Ishikawa (cell line): ENCODE measurements around the gene EPB41L5.

Experiments
- CEBPB ChIP-seq: IDR thresholded peaks from 2 replicates; pipeline ENCODE4 v1.6.1; 2012
- CREB1 ChIP-seq: IDR thresholded peaks from 2 replicates; pipeline ENCODE4 v1.6.1; 2012; ENCODE audit warnings: low read depth
- EGR1 ChIP-seq: IDR thresholded peaks from 2 replicates; pipeline ENCODE4 v1.6.1; 2012
- EP300 ChIP-seq: IDR thresholded peaks from 2 replicates; pipeline ENCODE4 v1.6.1; 2012; ENCODE audit warnings: borderline replicate concordance
- FOXM1 ChIP-seq: IDR thresholded peaks from 2 replicates; pipeline ENCODE4 v1.6.1; 2012; ENCODE audit warnings: low read depth, borderline replicate concordance
- MAX ChIP-seq: IDR thresholded peaks from 2 replicates; pipeline ENCODE4 v1.6.1; 2012
- NFIC ChIP-seq: IDR thresholded peaks from 2 replicates; pipeline ENCODE4 v1.6.1; 2012
- RAD21 ChIP-seq: IDR thresholded peaks from 2 replicates; pipeline ENCODE4 v1.6.1; 2012; ENCODE audit warnings: low read depth
- REST ChIP-seq: IDR thresholded peaks from 2 replicates; pipeline ENCODE4 v1.6.1; 2012; ENCODE audit warnings: low read depth, mild to moderate bottlenecking
- TAF1 ChIP-seq: IDR thresholded peaks from 2 replicates; pipeline ENCODE4 v1.6.1; 2012; ENCODE audit warnings: low read depth, mild to moderate bottlenecking
- TCF12 ChIP-seq: IDR thresholded peaks from 2 replicates; pipeline ENCODE4 v1.6.1; 2012; ENCODE audit warnings: low read depth
- YY1 ChIP-seq: IDR thresholded peaks from 2 replicates; pipeline ENCODE4 v1.6.1; 2012; ENCODE audit warnings: low read depth

GRCh38 chr2:120032297-120032696 is 19.4 kb downstream of the EPB41L5 start:
- TF ChIP-seq YY1 (no peak), EP300 (no peak), RAD21 (no peak), REST (no peak), NFIC (no peak), MAX (no peak), CREB1 (no peak), EGR1 (no peak), TAF1 (no peak), CEBPB (no peak), FOXM1 (no peak), TCF12 (no peak)
